Measurements from ENCODE around the gene OR2K2.
"Not testable (repeated sequence)": the region's sequence is repeated elsewhere in the genome, so short reads cannot be mapped to it uniquely, and the experiment has no call there.

The OR2K2 gene, protein sequence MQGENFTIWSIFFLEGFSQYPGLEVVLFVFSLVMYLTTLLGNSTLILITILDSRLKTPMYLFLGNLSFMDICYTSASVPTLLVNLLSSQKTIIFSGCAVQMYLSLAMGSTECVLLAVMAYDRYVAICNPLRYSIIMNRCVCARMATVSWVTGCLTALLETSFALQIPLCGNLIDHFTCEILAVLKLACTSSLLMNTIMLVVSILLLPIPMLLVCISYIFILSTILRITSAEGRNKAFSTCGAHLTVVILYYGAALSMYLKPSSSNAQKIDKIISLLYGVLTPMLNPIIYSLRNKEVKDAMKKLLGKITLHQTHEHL

DNA sequence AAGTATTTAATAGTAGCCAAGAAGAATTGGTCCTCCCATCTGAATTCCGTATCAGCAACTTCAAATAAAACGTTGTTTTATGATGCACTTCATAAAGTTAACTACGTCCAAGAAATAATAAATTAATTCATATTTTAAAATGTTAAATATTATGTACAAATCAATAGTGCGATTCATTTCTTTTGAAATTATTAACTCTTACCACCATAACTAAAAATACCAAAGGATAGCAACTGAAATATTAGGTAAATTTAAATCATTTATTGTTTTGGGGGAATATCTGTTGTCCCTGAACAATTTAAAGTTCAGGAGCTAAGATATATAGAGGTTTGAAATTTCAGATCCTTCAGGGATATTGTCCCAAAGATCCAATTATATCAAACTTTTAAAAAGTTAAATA lies at the start of gene OR2K2:
Gene OR2K2 (minus strand): TSS at position 101 of the 400 bp plus-strand sequence. CDS start 1,791 bp downstream, outside the sequence.
- no peak for DNase-seq

DNA sequence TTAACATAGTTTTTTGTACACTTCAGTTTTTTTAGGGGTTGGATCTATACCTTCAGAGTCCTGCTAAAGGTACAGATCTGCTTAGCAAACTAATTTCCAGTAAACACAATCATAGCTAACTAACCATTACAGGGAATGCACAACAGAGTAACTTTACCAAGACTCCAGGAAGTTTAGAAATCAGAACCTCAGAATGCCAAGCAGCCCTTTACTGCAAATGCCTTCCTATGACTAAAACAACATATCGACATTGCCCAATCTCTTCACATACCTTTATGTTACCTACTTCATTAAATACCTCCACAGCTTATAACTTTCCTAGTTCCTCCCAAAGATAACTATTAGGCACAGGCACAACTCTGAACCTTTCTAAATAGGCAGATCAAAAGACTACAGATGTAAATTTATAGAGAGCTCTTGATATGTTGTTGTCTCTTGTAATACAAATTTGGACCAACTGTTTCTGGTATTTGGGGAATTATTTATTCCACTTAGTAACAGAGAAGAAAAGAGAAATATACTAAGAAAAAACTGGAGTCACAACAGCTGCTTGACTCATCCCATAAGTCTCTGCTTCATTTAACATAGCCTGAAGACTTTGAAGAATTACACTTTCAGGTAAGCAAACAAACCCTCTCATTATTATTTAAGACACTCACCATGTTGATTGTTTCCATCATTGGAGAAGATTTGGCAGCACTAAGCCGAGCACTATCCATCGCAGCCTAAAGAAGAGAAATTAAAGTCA lies 46.0 kb upstream of the OR2K2 start:
- DNase-seq, result no peak

DNA sequence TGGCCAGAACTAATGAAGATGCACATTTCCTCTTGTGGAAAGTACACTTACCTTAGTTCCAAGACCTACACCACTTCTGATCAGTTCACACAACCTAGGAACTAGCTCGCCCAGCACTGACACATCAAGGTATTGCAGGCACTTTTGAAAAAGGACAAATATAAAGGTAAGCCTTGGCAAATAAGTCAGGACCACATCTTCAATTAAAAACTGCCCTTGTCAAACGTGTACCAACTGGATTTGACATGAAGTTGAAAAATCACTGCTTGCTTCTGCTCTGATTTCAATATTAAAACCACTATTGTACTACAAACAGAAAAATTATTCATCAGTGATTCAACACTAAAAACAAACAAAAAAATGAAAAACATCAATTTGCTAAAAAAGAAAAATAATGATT lies 45.0 kb upstream of the OR2K2 start:
- no peak for DNase-seq

DNA sequence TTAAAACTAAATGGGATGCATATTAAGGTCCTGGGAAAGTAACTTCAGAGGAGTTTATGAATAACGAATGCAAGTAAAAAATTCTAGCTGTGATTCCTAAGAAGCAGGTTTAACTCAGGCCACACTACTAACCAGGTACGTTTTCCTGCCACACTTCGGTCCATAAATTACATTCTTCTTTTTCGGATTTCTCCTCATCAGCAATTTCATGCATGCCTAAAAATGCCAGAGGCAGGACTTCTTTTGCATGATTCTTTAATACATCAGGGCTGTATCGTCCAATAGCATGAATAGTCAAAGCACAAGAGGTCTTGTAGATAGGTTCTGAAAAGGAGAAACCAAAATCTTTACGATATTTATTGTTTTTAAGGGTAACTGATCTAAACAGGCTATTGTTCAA lies 42.3 kb upstream of the OR2K2 start:
- no peak for DNase-seq

DNA sequence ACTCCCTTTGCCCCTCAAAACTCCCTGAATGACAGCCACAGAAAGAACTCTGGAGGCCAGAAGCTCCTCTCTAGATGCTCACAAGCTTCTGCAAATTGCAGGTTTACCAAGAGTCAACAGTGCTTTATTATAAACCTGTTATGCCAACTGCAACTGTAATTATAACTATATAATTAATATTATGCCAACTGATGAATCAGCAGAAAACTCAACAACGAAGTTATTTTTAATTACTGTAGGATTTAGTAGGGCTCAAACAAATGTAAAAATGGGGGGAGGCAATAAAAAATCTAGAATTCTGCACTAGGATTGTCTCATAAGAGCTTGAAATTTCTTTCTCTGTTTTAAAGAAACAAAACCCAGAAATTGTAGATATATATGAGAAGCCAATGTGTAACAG lies 37.0 kb upstream of the OR2K2 start:
- DNase-seq, result no peak

DNA sequence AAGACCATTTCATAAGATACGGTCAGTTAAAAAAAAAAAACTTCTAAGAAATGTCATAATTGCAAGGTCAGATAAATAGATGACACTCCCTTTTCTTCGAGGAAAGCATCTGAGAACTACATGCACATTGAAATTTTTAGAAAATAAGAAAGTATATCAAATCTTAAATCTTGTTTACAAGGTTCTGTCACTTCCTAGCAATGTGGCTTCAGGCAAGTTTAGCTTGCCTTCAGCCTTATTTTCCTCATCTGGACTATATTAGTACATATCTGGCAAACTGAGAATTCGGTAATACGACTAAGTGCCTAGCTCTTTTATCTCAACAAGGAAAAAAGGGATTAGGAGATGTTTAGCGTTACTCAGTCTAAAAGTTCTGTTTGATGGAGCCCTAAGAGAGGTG lies 32.5 kb upstream of the OR2K2 start:
- DNase-seq, result no peak

DNA sequence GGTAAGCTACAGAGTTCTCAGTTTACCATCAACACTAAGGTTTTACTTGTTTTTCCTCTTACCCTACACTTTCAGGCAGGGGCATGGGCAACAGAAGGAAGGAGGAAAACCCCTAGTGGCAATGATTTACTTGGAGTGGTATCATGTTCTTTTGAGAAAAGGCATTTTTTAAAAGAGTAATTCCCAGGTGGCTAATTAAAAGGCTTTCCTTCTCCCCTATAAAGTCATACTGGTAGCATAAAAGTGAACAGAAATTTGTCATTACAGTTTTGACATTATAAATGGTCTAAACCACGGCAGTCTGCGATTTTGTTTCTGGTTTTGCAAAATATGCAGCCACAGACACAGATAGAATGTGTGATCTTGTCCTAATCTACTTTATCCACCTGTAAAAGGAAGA lies 30.9 kb upstream of the OR2K2 start:
- no peak for DNase-seq

DNA sequence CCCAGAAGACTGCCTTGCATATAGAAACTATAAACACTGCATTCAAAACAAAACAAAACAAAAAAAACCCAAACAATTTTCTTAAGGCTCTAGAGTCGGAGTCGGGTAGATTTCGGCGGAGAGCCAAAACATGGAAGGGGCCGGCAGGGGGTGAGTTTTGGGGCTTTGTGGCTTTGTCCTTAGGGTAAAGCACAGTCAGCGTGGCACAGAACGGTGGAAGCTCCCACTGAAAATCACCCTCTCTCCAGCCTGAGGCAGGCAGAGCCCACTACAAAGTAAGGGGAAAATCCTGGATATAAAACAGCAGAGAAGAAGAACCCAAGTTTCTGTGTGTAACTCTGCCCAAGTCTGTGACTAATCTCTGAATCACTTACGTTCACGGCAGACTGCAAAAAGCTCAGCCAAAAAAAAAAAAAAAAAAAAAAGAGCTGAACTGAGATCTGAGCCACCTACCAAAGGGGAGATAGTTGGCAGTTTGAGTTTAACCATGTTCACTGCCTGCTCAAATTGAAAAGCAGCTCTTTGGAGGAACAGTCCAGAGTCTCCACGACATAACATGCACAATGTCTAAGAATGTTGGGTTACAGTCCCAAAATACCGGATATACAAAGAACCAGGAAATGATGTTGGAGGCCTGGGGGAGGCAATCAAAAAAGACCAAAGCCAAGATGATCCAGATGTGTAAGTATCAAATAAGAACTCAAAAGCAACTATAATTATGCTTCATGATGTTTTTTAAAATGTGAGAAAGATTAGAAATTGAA lies 26.6 kb upstream of the OR2K2 start:
- DNase-seq, result no peak

DNA sequence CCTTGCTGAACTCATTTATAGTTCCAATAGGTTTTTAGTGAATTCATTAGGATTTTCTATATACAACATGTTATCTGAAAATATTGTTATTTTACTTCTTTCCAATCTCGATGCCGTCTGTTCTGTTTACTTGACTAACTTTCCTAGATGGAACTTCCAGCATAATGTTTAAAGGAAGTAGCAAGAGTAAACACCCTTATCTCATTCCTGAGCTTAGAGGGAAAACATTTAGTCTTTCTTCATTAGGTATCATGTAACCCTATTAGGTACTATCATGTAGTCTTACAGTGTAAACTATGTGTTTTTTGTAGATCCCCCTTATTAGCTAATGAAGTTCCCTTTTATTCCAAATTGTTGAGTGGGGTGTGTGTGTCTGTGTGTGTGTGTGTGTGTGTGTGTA lies 22.5 kb upstream of the OR2K2 start:
- DNase-seq, result no peak

DNA sequence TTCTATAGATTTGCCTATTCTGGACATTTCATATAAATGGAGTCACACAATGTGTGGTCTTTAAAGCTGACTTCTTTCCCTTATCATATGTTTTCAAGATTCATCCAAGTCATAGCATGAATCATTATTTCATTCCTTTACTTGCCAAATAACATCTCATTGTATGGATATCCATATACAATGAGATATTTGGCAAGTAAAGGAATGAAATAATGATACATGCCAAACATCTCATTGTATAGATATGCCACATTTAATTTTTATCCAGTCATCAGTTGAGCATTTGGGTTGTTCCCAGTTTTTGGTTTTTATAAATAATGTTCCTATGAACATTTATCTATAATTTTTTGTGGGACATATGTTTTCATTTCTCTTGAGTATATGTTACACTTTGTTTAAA lies 20.5 kb upstream of the OR2K2 start:
- no peak for DNase-seq

DNA sequence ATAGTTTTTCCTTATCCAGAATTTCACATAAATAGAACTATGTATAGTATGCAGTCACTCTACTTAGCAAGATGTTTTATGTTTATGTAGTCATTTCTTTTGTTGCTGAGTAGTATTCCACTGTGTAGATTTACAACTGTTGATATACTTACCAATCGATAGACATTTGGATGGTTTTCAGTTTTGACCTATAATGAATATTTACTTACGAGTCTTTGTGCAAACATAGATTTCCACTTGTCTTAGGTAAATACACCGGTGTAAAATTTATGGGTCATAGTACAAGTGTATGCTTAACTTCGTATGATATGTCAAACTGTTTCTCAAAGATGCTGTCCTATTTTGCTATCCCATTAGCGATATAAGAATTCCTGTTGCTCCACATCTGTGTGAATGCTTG lies 19.7 kb upstream of the OR2K2 start:
- DNase-seq, result no peak

DNA sequence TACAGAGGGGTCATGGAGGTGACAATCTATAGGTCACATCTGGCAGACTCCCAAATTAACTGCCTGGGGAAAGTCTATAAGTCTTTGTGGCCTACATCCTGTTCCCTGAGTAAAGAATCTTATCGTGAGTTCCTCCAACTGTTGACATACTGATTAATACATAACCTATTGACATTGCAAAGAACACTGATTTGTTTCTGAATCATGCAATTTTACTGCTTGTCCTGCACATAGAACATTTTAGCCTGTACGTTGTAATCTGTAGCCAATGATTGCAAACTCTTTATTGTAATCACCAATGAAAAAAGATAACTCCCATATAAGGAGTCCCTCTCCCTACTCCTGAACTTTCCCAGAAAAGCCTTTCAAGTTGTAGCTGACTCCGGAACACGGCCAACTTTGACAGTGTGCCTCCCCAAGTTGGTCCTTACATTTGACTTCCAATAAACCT lies 18.8 kb upstream of the OR2K2 start:
- no peak for DNase-seq

DNA sequence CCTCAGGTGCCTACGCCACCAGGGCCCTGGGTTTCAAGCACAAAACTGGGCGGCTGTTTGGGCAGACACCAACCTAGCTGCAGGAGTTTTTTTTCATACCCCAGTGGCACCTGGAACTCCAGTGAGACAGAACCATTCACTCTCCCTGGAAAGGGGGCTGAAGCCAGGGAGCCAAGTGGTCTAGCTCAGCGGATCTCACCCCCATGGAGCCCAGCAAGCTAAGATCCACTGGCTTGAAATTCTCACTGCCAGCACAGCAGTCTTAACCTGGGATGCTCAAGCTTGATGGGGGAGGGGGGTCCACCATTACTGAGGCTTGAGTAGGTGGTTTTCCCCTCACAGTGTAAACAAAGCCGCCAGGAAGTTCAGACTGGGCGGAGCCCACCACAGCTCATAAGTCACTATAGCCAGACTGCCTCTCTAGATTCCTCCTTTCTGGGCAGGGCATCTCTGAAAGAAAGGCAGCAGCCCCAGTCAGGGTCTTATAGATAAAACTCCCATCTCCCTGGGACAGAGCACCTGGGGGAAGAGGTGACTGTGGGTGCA lies 4.4 kb upstream of the OR2K2 start:
- not testable (repeated sequence) for DNase-seq

DNA sequence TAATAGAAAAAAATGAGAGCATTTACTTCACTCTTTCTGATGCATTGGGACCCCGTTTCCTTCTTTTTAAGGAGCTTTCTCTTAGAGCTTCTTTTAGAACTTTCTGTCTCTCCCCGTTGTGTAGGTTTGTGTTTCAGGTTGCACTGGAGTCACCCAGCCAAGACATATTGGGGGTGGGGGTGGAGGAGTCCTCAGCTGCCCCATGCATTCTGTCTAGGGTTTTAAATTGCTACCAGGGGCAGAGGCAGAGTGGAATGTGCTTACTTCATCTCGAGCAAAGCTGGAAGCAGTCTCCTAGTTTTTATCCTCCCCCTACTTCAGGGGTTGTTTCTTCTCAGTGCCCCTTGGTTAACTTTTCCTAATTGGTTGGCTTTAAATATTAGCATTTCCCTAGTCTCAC lies 9.4 kb downstream of the OR2K2 start:
- no peak for DNase-seq

DNA sequence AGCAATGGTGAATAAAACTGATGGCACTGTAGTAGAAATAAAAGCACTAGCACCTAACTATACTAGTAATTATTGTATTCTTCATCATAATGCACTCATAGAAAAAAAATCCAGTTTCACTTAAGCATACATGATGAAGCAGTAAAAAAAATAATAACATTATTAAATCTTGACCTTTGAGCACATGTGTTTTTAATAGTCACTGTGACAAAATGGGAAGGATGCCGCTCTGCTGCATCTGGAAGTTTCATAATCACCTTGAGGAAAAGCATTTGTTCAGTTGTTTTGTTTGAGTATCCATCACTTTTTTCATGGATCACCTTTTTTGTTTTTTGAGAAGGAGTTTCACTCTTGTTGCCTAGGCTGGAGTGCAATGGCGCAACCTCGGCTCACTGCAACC lies 13.2 kb downstream of the OR2K2 start:
- no peak for DNase-seq

DNA sequence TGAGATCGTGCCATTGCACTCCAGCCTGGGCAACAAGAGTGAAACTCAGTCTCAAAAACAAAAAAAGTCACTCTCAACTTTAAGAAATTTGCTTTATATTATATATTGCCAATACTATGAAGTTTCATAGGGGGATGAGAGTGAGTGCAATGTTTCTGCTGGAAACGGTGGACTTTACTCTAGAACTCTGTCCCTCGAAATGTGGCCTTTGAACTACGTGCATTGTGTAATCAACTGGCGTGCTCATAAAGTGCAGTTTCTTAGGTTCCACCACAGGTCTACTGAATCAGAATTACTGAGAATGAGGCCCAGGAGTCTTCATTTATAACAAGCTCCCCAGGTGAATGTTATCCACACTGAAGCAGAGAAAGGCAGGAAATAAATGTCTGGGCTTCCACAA lies 24.1 kb downstream of the OR2K2 start:
- DNase-seq, result no peak

DNA sequence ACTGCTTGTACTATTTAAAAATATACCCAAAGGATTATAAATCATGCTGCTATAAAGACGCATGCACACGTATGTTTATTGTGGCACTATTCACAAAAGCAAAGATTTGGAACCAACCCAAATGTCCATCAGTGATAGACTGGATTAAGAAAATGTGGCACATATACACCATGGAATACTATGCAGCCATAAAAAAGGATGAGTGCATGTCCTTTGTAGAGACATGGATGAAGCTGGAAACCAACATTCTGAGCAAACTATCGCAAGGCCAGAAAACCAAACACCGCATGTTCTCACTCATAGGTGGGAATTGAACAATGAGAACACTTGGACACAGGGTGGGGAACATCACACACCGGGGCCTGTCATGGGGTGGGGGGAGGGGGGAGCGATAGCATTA lies 26.0 kb downstream of the OR2K2 start:
- DNase-seq, result not testable (repeated sequence)

DNA sequence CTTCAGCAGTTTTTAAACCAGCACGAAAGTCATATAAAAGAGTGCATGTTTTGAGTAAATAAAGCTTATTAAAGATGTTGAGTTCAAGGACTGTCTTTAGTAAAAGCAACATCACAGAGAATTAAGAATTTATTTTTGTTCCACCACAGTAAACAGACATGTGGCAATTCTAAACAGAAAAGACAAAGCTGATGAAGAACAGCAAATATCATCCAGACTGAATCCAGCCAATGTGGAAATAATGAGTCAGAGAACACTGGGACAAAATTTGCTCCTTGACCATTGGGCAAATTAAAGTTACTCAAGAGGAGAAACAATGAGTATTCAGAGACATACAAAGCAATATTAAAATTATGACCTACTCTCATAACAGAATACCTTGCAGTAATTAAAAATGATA lies 28.8 kb downstream of the OR2K2 start:
- no peak for DNase-seq

DNA sequence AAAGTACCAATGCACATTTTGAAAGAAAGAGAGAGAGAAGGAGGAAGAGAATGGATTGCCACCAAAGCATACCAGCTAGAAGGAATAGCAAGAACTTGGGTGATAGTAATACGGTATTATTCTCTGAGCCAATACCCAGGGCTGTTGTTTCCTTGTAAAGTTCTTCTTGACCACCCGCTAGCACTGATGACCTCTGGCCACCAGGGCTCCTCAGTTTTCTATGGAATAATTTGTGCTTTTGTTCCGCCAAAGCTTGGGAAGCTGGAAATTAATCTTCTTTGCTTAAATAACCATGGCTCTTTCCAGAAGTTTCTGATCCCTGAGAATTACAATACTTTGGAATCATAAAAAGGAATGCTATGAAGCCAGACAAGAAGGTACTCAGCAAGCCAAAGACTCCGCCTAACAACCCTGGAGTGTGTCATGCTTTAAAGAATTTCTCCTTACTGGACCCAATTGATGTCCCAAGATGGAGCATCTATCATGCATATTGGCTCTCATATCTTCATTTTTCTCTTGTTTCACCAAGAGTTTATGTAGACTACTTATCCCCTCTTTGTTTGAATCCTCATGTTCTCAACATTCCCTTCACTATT lies 29.8 kb downstream of the OR2K2 start:
- DNase-seq, result no peak

DNA sequence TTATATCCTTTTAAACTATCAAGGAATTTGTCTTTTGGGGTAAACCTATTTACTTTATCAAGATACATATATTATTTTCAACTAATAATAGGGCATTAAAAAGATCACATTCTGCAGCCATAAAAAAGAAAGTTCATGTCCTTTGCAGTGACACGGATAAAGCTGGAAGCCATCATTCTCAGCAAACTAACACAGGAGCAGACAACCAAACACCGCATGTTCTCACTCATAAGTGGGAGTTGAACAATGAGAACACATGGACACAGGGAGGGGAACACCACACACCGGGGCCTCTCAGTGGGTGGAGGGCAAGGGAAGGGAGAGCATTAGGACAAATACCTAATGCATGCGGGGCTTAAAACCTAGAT lies 30.4 kb downstream of the OR2K2 start:
- not testable (repeated sequence) for DNase-seq

DNA sequence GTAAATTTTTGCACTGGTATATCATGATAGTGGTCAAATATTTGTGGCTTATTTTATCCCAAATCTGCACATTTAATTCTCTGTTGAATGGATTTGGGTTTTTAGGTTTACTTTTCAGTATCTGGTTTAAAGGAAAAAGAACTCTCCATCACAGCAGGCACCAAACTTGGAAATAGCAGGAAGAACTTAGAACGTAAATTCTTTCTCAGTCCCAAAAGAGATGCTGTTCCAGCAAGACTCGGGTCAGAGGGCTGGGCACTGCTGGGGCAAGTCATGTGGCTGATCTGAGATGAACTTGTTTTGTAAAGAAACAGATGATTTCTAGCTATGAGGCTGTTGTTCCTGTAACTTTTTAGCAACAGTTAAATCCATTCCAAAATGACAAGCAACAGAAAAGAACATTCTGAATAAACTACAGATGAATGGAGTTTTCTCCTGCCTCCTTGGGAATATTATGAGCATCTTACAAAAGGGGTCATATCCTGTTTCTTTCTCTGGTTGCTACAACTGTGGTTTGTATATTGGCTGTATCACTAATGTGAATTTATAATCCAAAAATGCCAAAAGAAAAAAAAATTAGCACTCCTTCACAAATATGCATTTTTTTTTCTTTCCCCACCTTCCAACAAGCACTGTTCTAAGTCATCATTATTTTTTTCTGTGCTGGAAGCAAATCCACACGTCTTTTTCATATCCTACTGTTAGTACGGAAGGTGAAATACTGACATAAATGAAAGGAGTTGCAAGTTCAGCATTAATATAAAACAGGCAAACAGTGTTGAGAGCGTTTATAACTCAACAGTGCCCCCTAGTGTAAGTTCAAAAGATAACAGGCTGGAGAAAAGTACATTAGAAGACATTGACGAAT lies 31.1 kb downstream of the OR2K2 start:
- no peak for DNase-seq

DNA sequence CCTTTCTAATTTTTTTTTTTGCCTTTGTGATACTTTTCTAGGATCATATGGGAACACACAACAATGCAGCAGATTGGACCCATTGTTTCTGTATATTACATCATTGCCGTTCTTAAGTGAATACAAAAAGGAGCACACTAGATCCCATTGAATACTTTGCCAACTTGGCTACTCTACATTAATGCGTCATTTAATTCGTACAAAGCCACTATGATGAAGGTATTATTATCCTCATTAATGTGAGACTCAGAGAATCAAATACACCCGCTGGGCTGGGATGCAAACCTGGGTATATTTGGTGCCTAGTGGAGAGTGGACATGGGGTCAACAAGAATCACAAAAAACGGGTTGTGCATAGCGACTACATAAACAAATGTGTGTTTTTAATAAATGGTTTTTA lies 31.9 kb downstream of the OR2K2 start:
- DNase-seq, result no peak
